HCT116 (cell line): ENCODE measurements around the gene TBC1D25. TPM values are rescaled to one million over a fixed set of nuclear protein-coding genes. Genes with fewer than 3 reads are reported as not detected.
A peak's percentile ranks its signal among the peaks of the same experiment; 100 is the strongest.

ENCODE experiments used
- ATAC-seq: fragments of 200-7000 bp; cut with Tn5 transposase; 2 replicates; pipeline ENCODE4 v1.9.1; 2020; ENCODE audit warnings: mild to moderate bottlenecking, moderate library complexity
- BruUV-seq: library from RNA; stranded (reverse); fragments of 400-500 nt; replicated peaks from 2 replicates; lab custom pipeline; 2021; lab: Mats Ljungman, UMichigan
- CTCF ChIA-PET: fragments of 300-600 bp; sonication (Branson Sonifier 250); formaldehyde crosslinking; loops from one replicate; lab custom pipeline; 2021; ENCODE audit warnings: antibody characterized with exemption; lab: Charles Lee
- POLR2A ChIA-PET: fragments of 300-600, 350-600 bp; sonication (Branson Sonifier 250); formaldehyde crosslinking; loops from one replicate; lab custom pipeline; 2021; ENCODE audit warnings: antibody characterized with exemption; lab: Charles Lee
- RAD21 ChIA-PET, 2 experiments: fragments of 300-600 bp; sonication (Branson Sonifier 250); formaldehyde crosslinking; loops; one replicate each; lab custom pipeline; 2023; ENCODE audit warnings: low total read pairs in 2 of 2; ENCODE audit not compliant: uncharacterized antibody in 2 of 2, unreplicated experiment in 2 of 2, low non-redundant PET in 1 of 2; lab: Charles Lee
- DNase-seq: peaks from one replicate; pipeline ENCODE4 v3.0.0-alpha.2; 2010; ENCODE audit warnings: low read depth, low spot score
- H2AFZ ChIP-seq: fragments of 200-600 bp; shearing (Covaris generic), sonication (generic); 2 replicates; pipeline ENCODE4 v1.6.1; 2017; ENCODE audit warnings: low read depth, mixed run types, mixed read lengths, antibody characterized with exemption, low read length; ENCODE audit not compliant: poor library complexity, severe bottlenecking
- H3K27ac ChIP-seq: 2 replicates; pipeline ENCODE4 v1.5.1; 2012; ENCODE audit warnings: low read depth, low read length
- H3K27me3 ChIP-seq: fragments of 200-600 bp; sonication (generic); 2 replicates; pipeline ENCODE4 v1.6.1; 2016; ENCODE audit warnings: mixed run types, low read length, mixed read lengths; ENCODE audit not compliant: insufficient read depth
- H3K36me3 ChIP-seq, 2 experiments: fragments of 200-500 bp in 1 of 2; fragments of 200-600 bp in 1 of 2; sonication (Bioruptor generic) in 1 of 2; sonication (generic) in 1 of 2; 2 replicates each; pipeline versions ENCODE4 v1.5.1 to v1.6.1; 2014 to 2016; ENCODE audit warnings: low read length in 2 of 2, inconsistent platforms in 1 of 2, mixed read lengths in 1 of 2, mixed run types in 1 of 2; ENCODE audit not compliant: insufficient read depth in 2 of 2, control insufficient read depth in 1 of 2
- H3K4me1 ChIP-seq, 2 experiments: fragments of 200-600 bp in 1 of 2; sonication (generic) in 1 of 2; 2 replicates each; pipeline versions ENCODE4 v1.5.1 to v1.6.1; 2012 to 2017; ENCODE audit warnings: low read length in 2 of 2, inconsistent platforms in 1 of 2, mild to moderate bottlenecking in 1 of 2, mixed read lengths in 1 of 2, mixed run types in 1 of 2, moderate library complexity in 1 of 2; ENCODE audit not compliant: insufficient read depth in 2 of 2, control insufficient read depth in 1 of 2
- H3K4me2 ChIP-seq: fragments of 200-600 bp; sonication (generic); 2 replicates; pipeline ENCODE4 v1.6.1; 2017; ENCODE audit warnings: mixed run types, low read length, mixed read lengths
- H3K4me3 ChIP-seq, 2 experiments: fragments of 200-600 bp in 1 of 2; sonication (generic) in 1 of 2; replicated peaks in 1 of 2; 2 replicates each; pipeline ENCODE4 v1.5.1; 2011 to 2016; ENCODE audit warnings: low read length in 2 of 2, control low read depth in 1 of 2, low read depth in 1 of 2, mild to moderate bottlenecking in 1 of 2, mixed read lengths in 1 of 2, mixed run types in 1 of 2
- H3K79me2 ChIP-seq: fragments of 200-600 bp; sonication (generic); 2 replicates; pipeline ENCODE4 v1.6.1; 2017; ENCODE audit warnings: mild to moderate bottlenecking, mixed run types, low read length, moderate library complexity, mixed read lengths; ENCODE audit not compliant: insufficient read depth
- H3K9ac ChIP-seq: fragments of 200-600 bp; sonication (generic); 2 replicates; pipeline ENCODE4 v1.6.1; 2016; ENCODE audit warnings: low read length, mixed read lengths
- H3K9me2 ChIP-seq: fragments of 200-600 bp; sonication (generic), shearing (Covaris generic); 2 replicates; pipeline ENCODE4 v1.6.1; 2017; ENCODE audit warnings: mixed run types, mild to moderate bottlenecking, moderate library complexity; ENCODE audit not compliant: insufficient read depth
- H3K9me3 ChIP-seq, 2 experiments: fragments of 200-500 bp in 1 of 2; fragments of 200-600 bp in 1 of 2; sonication (Bioruptor generic) in 1 of 2; sonication (generic) in 1 of 2; 2 replicates each; pipeline ENCODE4 v1.6.1; 2014 to 2017; ENCODE audit warnings: low read length in 2 of 2, mixed read lengths in 2 of 2, inconsistent platforms in 1 of 2, low read depth in 1 of 2, mild to moderate bottlenecking in 1 of 2, mixed run types in 1 of 2, moderate library complexity in 1 of 2; ENCODE audit not compliant: control insufficient read depth in 1 of 2, insufficient read depth in 1 of 2
- H4K20me1 ChIP-seq: fragments of 200-600 bp; sonication (generic), shearing (Covaris generic); 2 replicates; pipeline ENCODE4 v1.6.1; 2017; ENCODE audit warnings: mixed run types, mild to moderate bottlenecking, moderate library complexity; ENCODE audit not compliant: insufficient read depth
- ATF3 ChIP-seq: IDR thresholded peaks from 2 replicates; pipeline ENCODE4 v1.6.1; 2012
- CBX3 ChIP-seq: IDR thresholded peaks from 2 replicates; pipeline ENCODE4 v1.6.1; 2012; ENCODE audit warnings: low read depth
- EGR1 ChIP-seq: IDR thresholded peaks from 2 replicates; pipeline ENCODE4 v1.6.1; 2012; ENCODE audit warnings: low read depth
- EZH2phosphoT487 ChIP-seq: fragments of 200-600 bp; IDR thresholded peaks from 2 replicates; pipeline ENCODE4 v1.6.1; 2018; ENCODE audit warnings: antibody characterized with exemption, borderline replicate concordance
- FOSL1 ChIP-seq: IDR thresholded peaks from 2 replicates; pipeline ENCODE4 v1.6.1; 2012; ENCODE audit warnings: low read depth
- JUND ChIP-seq: IDR thresholded peaks from 2 replicates; pipeline ENCODE4 v1.6.1; 2012
- POLR2A ChIP-seq: IDR thresholded peaks from 2 replicates; pipeline ENCODE4 v1.7.0; 2011; ENCODE audit warnings: borderline replicate concordance; ENCODE audit not compliant: insufficient read depth, insufficient read length; ENCODE audit errors: extremely low read depth
- POLR2AphosphoS5 ChIP-seq: IDR thresholded peaks from 2 replicates; pipeline ENCODE4 v1.6.1; 2011; ENCODE audit warnings: mild to moderate bottlenecking, low read depth, low read length, moderate library complexity
- SP1 ChIP-seq: IDR thresholded peaks from 2 replicates; pipeline ENCODE4 v1.6.1; 2012; ENCODE audit warnings: low read depth
- TCF7L2 ChIP-seq: IDR thresholded peaks from 2 replicates; pipeline ENCODE4 v1.7.0; 2011; ENCODE audit warnings: borderline replicate concordance, inconsistent platforms; ENCODE audit not compliant: insufficient read depth, insufficient read length; ENCODE audit errors: extremely low read depth
- ZBTB33 ChIP-seq: IDR thresholded peaks from 2 replicates; pipeline ENCODE4 v1.6.1; 2011; ENCODE audit warnings: mild to moderate bottlenecking, low read length, moderate library complexity; ENCODE audit not compliant: insufficient replicate concordance; ENCODE audit errors: extremely low read depth
- ZFX ChIP-seq: fragments of 450-650 bp; IDR thresholded peaks from 2 replicates; pipeline ENCODE4 v1.6.1; 2017
- ZNF274 ChIP-seq: fragments of 200-500 bp; sonication (Bioruptor generic); IDR thresholded peaks from 2 replicates; pipeline ENCODE4 v1.6.1; 2014; ENCODE audit warnings: mild to moderate bottlenecking, low read depth, low read length, inconsistent platforms
- intact Hi-C: fragments of 100-400 bp; cut with micrococcal nuclease; formaldehyde crosslinking; loops from 2 replicates; pipeline ENCODE4 v1.10.0; 2022
- total RNA-seq: library from RNA; stranded (reverse); gene quantifications from one replicate; pipeline ENCODE4 v1.2.1, GENCODE V29; 2021; ENCODE audit not compliant: unreplicated experiment

The TBC1D25 gene
- total RNA-seq, 1 experiment from 2014 or later: 10.5 TPM

GRCh38 chrX:48490661-48491060 lies 48.9 kb upstream of the TBC1D25 start:
- no peaks in the 10 kb centered on the region for H3K79me2 ChIP-seq
- no peaks in the 10 kb centered on the region for H3K27me3 ChIP-seq
- CTCF ChIA-PET: no interaction called here
- no peaks in the 10 kb centered on the region for H3K9me2 ChIP-seq
- DNase-seq: no peak
- no peak for TF ChIP-seq EGR1
- TF ChIP-seq ZNF274: no peak
- TF ChIP-seq FOSL1: no peak
- no peak for TF ChIP-seq ZFX
- no peak for TF ChIP-seq ATF3
- no peak for TF ChIP-seq POLR2A
- no peak for TF ChIP-seq POLR2AphosphoS5
- TF ChIP-seq CBX3: no peak
- TF ChIP-seq TCF7L2: no peak
- TF ChIP-seq EZH2phosphoT487: no peak
- TF ChIP-seq JUND: no peak
- no peak for TF ChIP-seq ZBTB33
- TF ChIP-seq SP1: no peak
- TF ChIP-seq, all 23 proteins: peak for 0
- H3K9me3 ChIP-seq: no peaks in the 10 kb centered on the region
- intact Hi-C loops: loop anchor here (5.0 to 10.0 kb wide), 4 partner anchors 408 to 926 kb away; partner anchors contain the start of gene ARAF
- no peak overlapping the region for H3K27ac ChIP-seq
- H3K4me1 ChIP-seq: peaks cover 6 to 59% of the 10 kb centered on the region in 2 experiments; a peak in 3 of 4 replicates
- H3K4me3 ChIP-seq: no peak overlapping the region
- H2AFZ ChIP-seq: no peak overlapping the region
- H3K36me3 ChIP-seq: no peaks in the 10 kb centered on the region; a peak in 1 of 4 replicates
- POLR2A ChIA-PET: no interaction called here
- H4K20me1 ChIP-seq: no peaks in the 10 kb centered on the region
- RAD21 ChIA-PET: no interaction called here
- BruUV-seq: no TSS peak
- no peak for ATAC-seq
- peak overlapping the region; percentile 28 for H3K4me2 ChIP-seq
- H3K9ac ChIP-seq: no peak overlapping the region
